CD4-positive, alpha-beta T cell (primary cell): ENCODE measurements around the gene RIPK4. TPM values are rescaled to one million over a fixed set of nuclear protein-coding genes. Genes with fewer than 3 reads are reported as not detected.

Experiments used
- ATAC-seq: fragments of 200-7000 bp; cut with Tn5 transposase; one replicate; pipeline ENCODE4 v1.10.0; 2022; ENCODE audit warnings: mild to moderate bottlenecking; ENCODE audit not compliant: poor library complexity
- CTCF ChIA-PET: fragments of 350-600 bp; sonication (Branson Sonifier 250); formaldehyde crosslinking; loops from one replicate; lab custom pipeline; 2021; ENCODE audit warnings: antibody characterized with exemption, inconsistent platforms; lab: Charles Lee
- POLR2A ChIA-PET: fragments of 350-600 bp; sonication (Branson Sonifier 250); formaldehyde crosslinking; loops from one replicate; lab custom pipeline; 2021; ENCODE audit warnings: antibody characterized with exemption, inconsistent platforms; lab: Charles Lee
- DNase-seq, 14 experiments: peaks; one replicate each; pipeline ENCODE4 v3.0.0-alpha.2; 2013 to 2020; ENCODE audit warnings: mixed read lengths in 2 of 14
- H3K27ac ChIP-seq, 2 donors: one replicate each; pipeline versions ENCODE4 v1.5.1 to v1.7.0; 2013; ENCODE audit warnings: low read length in 2 of 2, low read depth in 1 of 2, mild to moderate bottlenecking in 1 of 2
- H3K27me3 ChIP-seq, 2 experiments: 1 replicate in 1 of 2; 2 replicates in 1 of 2; pipeline versions ENCODE4 v1.6.1 to v1.7.0; 2013; ENCODE audit warnings: low read length in 2 of 2, control low read depth in 1 of 2, mild to moderate bottlenecking in 1 of 2, moderate library complexity in 1 of 2; ENCODE audit not compliant: insufficient read depth in 2 of 2, control insufficient read depth in 1 of 2
- H3K36me3 ChIP-seq: one replicate; pipeline ENCODE4 v1.6.1; 2013; ENCODE audit warnings: low read length, control low read depth; ENCODE audit not compliant: insufficient read depth
- H3K4me1 ChIP-seq: one replicate; pipeline ENCODE4 v1.6.1; 2013; ENCODE audit warnings: low read length, control low read depth; ENCODE audit not compliant: insufficient read depth
- H3K4me3 ChIP-seq: one replicate; pipeline ENCODE4 v1.5.1; 2013; ENCODE audit warnings: mild to moderate bottlenecking, low read length, moderate library complexity
- H3K9me3 ChIP-seq, 2 experiments: 1 replicate in 1 of 2; 2 replicates in 1 of 2; pipeline versions ENCODE4 v1.6.1 to v1.7.0; 2013; ENCODE audit warnings: low read length in 2 of 2, mild to moderate bottlenecking in 2 of 2, control low read depth in 1 of 2, moderate library complexity in 1 of 2; ENCODE audit not compliant: control insufficient read depth in 1 of 2, insufficient read depth in 1 of 2
- H3K27ac Mint-ChIP-seq: one replicate; pipeline ENCODE4 v1.8.0; 2020; ENCODE audit warnings: mixed read lengths
- H3K27me3 Mint-ChIP-seq: one replicate; pipeline ENCODE4 v1.8.0; 2021; ENCODE audit warnings: mixed read lengths
- H3K36me3 Mint-ChIP-seq: one replicate; pipeline ENCODE4 v1.8.0; 2021; ENCODE audit warnings: low read depth, mixed read lengths
- H3K4me1 Mint-ChIP-seq: one replicate; pipeline ENCODE4 v1.8.0; 2021; ENCODE audit warnings: low read depth, mixed read lengths
- H3K4me3 Mint-ChIP-seq: one replicate; pipeline ENCODE4 v1.8.0; 2020; ENCODE audit warnings: mild to moderate bottlenecking, mixed read lengths
- H3K9me3 Mint-ChIP-seq: one replicate; pipeline ENCODE4 v1.8.0; 2020; ENCODE audit warnings: mixed read lengths
- intact Hi-C, 2 experiments: fragments of 100-400 bp; cut with DNase I in 1 of 2; cut with micrococcal nuclease in 1 of 2; formaldehyde crosslinking; loops; one replicate each; pipeline versions ENCODE4 v1.15.1 to v1.9.0; 2023 to 2025; cut with DNase I, micrococcal nuclease
- total RNA-seq, 174 experiments: library from RNA in 2 of 174; stranded (reverse) in 2 of 174; gene quantifications; one replicate each; pipeline ENCODE4 v1.2.3 and lab custom pipeline; 2021 to 2026
- TF ChIP-seq, protein P1 (sequence below): fragments of 200-600 bp; IDR thresholded peaks from one replicate; pipeline ENCODE4 v1.8.0; 2022; ENCODE audit warnings: antibody characterized with exemption, mild to moderate bottlenecking

RIPK4 gene
- total RNA-seq, 2 experiments from 2014 or later = 2.5 to 3.0 TPM

DNA sequence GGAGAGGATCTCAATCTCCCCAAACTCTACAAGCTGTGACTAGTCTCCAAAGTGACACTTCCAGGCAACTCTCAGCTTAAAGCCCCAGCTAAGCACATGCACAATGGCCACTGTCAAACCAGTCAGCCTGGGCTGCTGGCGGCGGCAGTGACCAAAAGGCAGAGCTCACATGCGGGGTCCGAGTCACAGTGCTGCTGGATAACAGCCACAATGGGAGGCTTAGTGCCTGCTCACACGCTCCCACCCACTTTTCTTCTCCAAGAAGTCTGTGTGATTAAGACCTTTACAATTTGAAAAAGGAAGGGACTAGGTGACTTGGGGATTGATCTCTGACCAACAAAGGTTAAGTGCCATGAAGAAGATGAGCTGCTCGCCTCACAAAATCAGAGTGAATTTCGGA lies 16.8 kb downstream of the RIPK4 start:
- Mint-ChIP-seq H3K9me3 (no peaks in the 10 kb centered on the region), H3K4me1 (no peaks in the 10 kb centered on the region), H3K27me3 (no peaks in the 10 kb centered on the region), H3K4me3 (no peak overlapping the region), H3K36me3 (no peaks in the 10 kb centered on the region), H3K27ac (no peak overlapping the region)
- POLR2A ChIA-PET = no interaction called here
- intact Hi-C loops = no loop called here
- ATAC-seq (no peak), DNase-seq (no peak)
- no peaks in the 10 kb centered on the region for H3K9me3 ChIP-seq
- TF ChIP-seq, protein P1, sequence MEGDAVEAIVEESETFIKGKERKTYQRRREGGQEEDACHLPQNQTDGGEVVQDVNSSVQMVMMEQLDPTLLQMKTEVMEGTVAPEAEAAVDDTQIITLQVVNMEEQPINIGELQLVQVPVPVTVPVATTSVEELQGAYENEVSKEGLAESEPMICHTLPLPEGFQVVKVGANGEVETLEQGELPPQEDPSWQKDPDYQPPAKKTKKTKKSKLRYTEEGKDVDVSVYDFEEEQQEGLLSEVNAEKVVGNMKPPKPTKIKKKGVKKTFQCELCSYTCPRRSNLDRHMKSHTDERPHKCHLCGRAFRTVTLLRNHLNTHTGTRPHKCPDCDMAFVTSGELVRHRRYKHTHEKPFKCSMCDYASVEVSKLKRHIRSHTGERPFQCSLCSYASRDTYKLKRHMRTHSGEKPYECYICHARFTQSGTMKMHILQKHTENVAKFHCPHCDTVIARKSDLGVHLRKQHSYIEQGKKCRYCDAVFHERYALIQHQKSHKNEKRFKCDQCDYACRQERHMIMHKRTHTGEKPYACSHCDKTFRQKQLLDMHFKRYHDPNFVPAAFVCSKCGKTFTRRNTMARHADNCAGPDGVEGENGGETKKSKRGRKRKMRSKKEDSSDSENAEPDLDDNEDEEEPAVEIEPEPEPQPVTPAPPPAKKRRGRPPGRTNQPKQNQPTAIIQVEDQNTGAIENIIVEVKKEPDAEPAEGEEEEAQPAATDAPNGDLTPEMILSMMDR = no peak
- no peak overlapping the region for H3K4me3 ChIP-seq
- no peaks in the 10 kb centered on the region for H3K27me3 ChIP-seq
- no peaks in the 10 kb centered on the region for H3K4me1 ChIP-seq
- no peaks in the 10 kb centered on the region for H3K36me3 ChIP-seq
- no peak overlapping the region for H3K27ac ChIP-seq
- CTCF ChIA-PET = no interaction called here

DNA sequence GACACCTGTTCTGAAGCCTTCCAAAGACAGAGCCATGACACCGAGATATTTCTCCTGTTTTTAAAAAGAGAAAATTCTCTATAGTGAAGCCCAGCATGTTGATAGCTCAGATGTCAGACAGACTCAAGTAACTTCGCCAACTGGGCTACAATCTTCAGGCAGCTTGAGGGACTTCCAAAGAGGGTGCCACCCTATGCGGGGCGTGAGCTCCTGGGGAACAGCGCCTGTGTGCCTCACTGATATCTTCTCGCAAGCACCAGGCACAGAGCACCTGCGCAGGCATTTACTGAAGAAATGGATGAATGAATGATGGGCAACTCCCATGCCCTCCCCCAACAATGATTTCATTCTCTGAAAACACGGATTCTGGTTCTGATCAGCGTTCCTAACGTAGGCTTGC lies 17.6 kb downstream of the RIPK4 start:
- Mint-ChIP-seq H3K4me1 (no peaks in the 10 kb centered on the region), H3K4me3 (no peak overlapping the region), H3K27me3 (no peaks in the 10 kb centered on the region), H3K9me3 (no peaks in the 10 kb centered on the region), H3K36me3 (no peaks in the 10 kb centered on the region), H3K27ac (no peak overlapping the region)
- no peak overlapping the region for H3K27ac ChIP-seq
- TF ChIP-seq, protein P1 = no peak
- H3K4me1 ChIP-seq = no peaks in the 10 kb centered on the region
- DNase-seq (no peak), ATAC-seq (no peak)
- no peaks in the 10 kb centered on the region for H3K27me3 ChIP-seq
- no peaks in the 10 kb centered on the region for H3K36me3 ChIP-seq
- H3K9me3 ChIP-seq = peaks cover 0 to 2% of the 10 kb centered on the region in 2 experiments
- POLR2A ChIA-PET = no interaction called here
- CTCF ChIA-PET = no interaction called here
- H3K4me3 ChIP-seq = no peak overlapping the region
- intact Hi-C loops = no loop called here

DNA sequence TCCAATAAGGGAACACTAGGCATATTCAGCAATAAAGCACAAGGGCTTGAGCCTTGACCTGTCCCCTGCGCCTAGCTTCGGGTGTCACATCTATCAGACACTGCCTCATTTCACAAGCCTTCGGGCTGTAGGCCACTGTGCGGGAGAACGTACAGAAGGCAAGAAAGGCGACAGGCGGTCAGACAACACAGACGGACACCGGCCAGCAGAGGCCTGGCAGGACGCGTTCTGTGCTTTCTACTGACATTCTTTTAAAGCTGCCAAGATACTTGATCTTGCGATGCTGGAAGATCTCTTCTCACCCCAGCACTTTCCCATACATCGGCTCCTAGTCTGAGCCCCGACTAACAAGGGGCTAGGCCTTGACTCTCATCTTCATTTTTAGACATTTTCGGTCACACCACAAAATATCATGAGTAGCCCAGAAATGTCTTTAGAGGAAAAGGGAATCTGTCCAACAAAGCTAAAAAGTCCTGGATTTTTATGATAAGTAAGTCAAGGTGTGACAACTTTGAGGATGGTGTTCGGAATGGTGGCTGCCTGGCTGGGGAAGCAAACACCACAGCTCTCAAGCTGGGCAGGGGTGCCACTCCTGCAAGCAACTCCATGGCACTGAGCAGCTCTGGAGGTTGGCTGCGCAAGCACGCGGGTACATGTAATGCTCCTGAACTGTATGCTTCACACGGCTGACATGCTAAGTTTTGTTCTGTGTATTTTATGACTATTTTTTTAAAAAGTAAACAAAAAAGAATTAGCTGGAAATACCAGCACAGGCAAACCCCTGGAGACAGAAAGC lies 18.7 kb downstream of the RIPK4 start:
- Histone ChIP-seq H3K27me3 (no peaks in the 10 kb centered on the region), H3K36me3 (no peaks in the 10 kb centered on the region), H3K27ac (no peak overlapping the region), H3K9me3 (peaks cover 0 to 5% of the 10 kb centered on the region in 2 experiments), H3K4me1 (no peaks in the 10 kb centered on the region), H3K4me3 (no peak overlapping the region)
- TF ChIP-seq, protein P1 = no peak
- DNase-seq (no peak), ATAC-seq (no peak)
- Mint-ChIP-seq H3K4me3 (no peak overlapping the region), H3K27ac (no peak overlapping the region), H3K36me3 (no peaks in the 10 kb centered on the region), H3K4me1 (no peaks in the 10 kb centered on the region), H3K9me3 (no peaks in the 10 kb centered on the region), H3K27me3 (no peaks in the 10 kb centered on the region)
- ChIA-PET POLR2A (no interaction called here), CTCF (no interaction called here)
- intact Hi-C loops = no loop called here
